ENCODE measurements around the gene SKIDA1.

Gene SKIDA1

DNA sequence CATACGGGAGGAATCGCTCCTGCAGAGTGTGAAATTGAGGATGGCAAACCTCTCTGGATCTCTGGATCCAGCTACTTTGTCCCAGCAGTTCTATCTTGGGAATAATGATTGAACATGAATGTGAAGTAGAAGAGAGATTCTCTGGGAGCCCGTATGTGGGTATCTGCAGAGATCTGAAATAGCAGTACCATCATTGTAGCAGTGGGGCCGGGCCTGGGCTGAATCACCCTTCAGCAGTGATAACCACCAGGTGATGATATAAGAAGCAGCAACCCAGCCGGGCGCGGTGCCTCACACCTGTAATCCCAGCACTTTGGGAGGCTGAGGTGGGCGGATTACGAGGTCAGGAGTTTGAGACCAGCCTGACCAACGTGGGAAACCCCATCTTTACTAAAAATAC lies 51.9 kb downstream of the SKIDA1 start:
- no peak for DNase-seq

GRCh38 chr10:21473135-21473534 lies 52.3 kb downstream of the SKIDA1 start:
- no peak for DNase-seq

DNA sequence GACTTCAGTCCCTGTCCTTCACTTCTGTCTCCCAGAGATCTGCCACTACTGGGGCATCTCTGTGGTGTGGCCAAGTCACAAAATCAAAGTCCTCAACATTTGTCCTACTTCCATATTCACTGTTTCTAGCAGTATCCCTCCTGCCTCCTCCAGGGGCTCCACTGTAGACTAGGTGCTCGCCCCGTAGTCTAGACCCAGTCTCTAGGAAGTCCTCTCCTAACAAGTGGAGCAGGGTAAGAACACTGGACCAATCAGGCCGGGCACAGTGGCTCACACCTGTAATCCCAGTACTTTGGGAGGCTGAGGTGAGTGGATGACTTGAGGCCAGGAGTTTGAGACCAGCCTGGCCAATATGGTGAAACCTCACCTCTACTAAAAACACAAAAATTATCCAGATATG lies 57.4 kb downstream of the SKIDA1 start:
- DNase-seq, result no peak

GRCh38 chr10:21467633-21468032 lies 57.8 kb downstream of the SKIDA1 start:
- no peak for DNase-seq

DNA sequence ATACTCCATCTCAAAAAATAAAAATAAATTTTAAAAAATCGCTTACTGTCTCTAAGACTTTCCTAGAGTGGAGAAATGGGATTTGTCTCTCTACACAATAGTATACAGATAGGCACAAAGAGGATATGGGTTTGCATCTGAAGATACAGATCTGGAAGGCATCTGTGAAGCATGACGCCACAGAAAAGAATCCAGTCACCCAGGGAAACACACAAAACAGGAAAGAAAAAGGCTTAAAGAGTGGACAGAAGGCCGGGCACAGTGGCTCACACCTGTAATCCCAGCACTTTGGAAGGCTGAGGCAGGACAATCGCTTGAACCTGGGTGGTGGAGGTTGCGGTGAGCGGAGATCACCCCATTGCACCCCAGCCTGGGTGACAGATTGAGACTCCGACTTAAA lies 61.3 kb downstream of the SKIDA1 start:
- DNase-seq, result no peak

Data from NCI-H1105 treated with DMSO at 0.1 percent for 48 hours (cell line).